Large intestine (tissue), 12 donors: ENCODE measurements around the gene ASS1. TPM values are rescaled to one million over a fixed set of nuclear protein-coding genes. Genes with fewer than 3 reads are reported as not detected.
"Not testable (repeated sequence)": the region's sequence is repeated elsewhere in the genome, so short reads cannot be mapped to it uniquely, and the experiment has no call there.

Experiments used
- DNase-seq, 2 donors: peaks; one replicate each; pipeline versions ENCODE4 v3.0.0 to v3.0.0-alpha.2; 2013
- H3K27ac ChIP-seq: one replicate; pipeline ENCODE4 v1.5.1; 2013; ENCODE audit warnings: low read length
- H3K27me3 ChIP-seq: 2 replicates; pipeline ENCODE4 v1.6.1; 2013; ENCODE audit warnings: low read length; ENCODE audit not compliant: control insufficient read depth, insufficient read depth
- H3K36me3 ChIP-seq: 2 replicates; pipeline ENCODE4 v1.6.1; 2013; ENCODE audit warnings: low read length; ENCODE audit not compliant: control insufficient read depth, insufficient read depth
- H3K4me1 ChIP-seq: one replicate; pipeline ENCODE4 v1.6.1; 2013; ENCODE audit warnings: low read length; ENCODE audit not compliant: control insufficient read depth, insufficient read depth
- H3K4me3 ChIP-seq: one replicate; pipeline ENCODE4 v1.5.1; 2013; ENCODE audit warnings: low read length
- H3K9me3 ChIP-seq: one replicate; pipeline ENCODE4 v1.6.1; 2013; ENCODE audit warnings: mild to moderate bottlenecking, low read depth, low read length, moderate library complexity; ENCODE audit not compliant: control insufficient read depth
- WGBS: methylation state at CpG from one replicate; pipeline ENCODE4 v1.1.5; 2013; ENCODE audit warnings: low lambda C conversion rate; ENCODE audit not compliant: insufficient coverage; 5-methylcytosine and 5-hydroxymethylcytosine counted together
- long read RNA-seq, 11 donors: transcript quantifications; one replicate each; lab custom pipeline, GENCODE V29; 2026
- polyA plus RNA-seq: library from polyadenylated mRNA; unstranded; fragments of 120-200 nt; gene quantifications from one replicate; pipeline ENCODE4 v1.2.1, GENCODE V29; 2013

The ASS1 gene
- 704 TPM for polyA plus RNA-seq
- long read RNA-seq, donor 1, transcript ASS1-201 (15 exons, 1,564 nt) = major isoform, 139 of 304 reads
- long read RNA-seq, donor 1, partial matches to known transcripts = 153 of 304 reads
- long read RNA-seq, donor 1, other reads (novel, unspliced or antisense) = 7 of 304 reads
- long read RNA-seq, donor 2, transcript ASS1-203 (16 exons, 1,548 nt) = minor isoform, 12 of 711 reads
- long read RNA-seq, donor 2, transcript ASS1-201 (15 exons, 1,564 nt) = major isoform, 283 of 711 reads
- long read RNA-seq, donor 2, partial matches to known transcripts = 405 of 711 reads
- long read RNA-seq, donor 2, other reads (novel, unspliced or antisense) = 7 of 711 reads
- long read RNA-seq, donor 3 = 0 reads
- long read RNA-seq, donor 4, transcript ASS1-201 (15 exons, 1,564 nt) = major isoform, 32 of 81 reads
- long read RNA-seq, donor 4, partial matches to known transcripts = 48 of 81 reads
- long read RNA-seq, donor 4, other reads (novel, unspliced or antisense) = 0 of 81 reads
- long read RNA-seq, donor 5, transcript ASS1-201 (15 exons, 1,564 nt) = major isoform, 58 of 96 reads
- long read RNA-seq, donor 5, partial matches to known transcripts = 35 of 96 reads
- long read RNA-seq, donor 5, other reads (novel, unspliced or antisense) = 0 of 96 reads
- long read RNA-seq, donor 6, transcript ASS1-201 (15 exons, 1,564 nt) = major isoform, 221 of 515 reads
- long read RNA-seq, donor 6, partial matches to known transcripts = 291 of 515 reads
- long read RNA-seq, donor 6, other reads (novel, unspliced or antisense) = 0 of 515 reads
- long read RNA-seq, donor 7, transcript ASS1-201 (15 exons, 1,564 nt) = major isoform, 47 of 106 reads
- long read RNA-seq, donor 7, partial matches to known transcripts = 56 of 106 reads
- long read RNA-seq, donor 7, other reads (novel, unspliced or antisense) = 0 of 106 reads
- long read RNA-seq, donor 8, transcript ASS1-201 (15 exons, 1,564 nt) = major isoform, 338 of 916 reads
- long read RNA-seq, donor 8, transcript ASS1-208 (4 exons, 652 nt) = minor isoform, 5 of 916 reads
- long read RNA-seq, donor 8, transcript ASS1-203 (16 exons, 1,548 nt) = minor isoform, 11 of 916 reads
- long read RNA-seq, donor 8, partial matches to known transcripts = 555 of 916 reads
- long read RNA-seq, donor 8, other reads (novel, unspliced or antisense) = 6 of 916 reads
- long read RNA-seq, donor 9, transcript ASS1-203 (16 exons, 1,548 nt) = minor isoform, 11 of 793 reads
- long read RNA-seq, donor 9, transcript ASS1-201 (15 exons, 1,564 nt) = major isoform, 351 of 793 reads
- long read RNA-seq, donor 9, partial matches to known transcripts = 416 of 793 reads
- long read RNA-seq, donor 9, other reads (novel, unspliced or antisense) = 13 of 793 reads
- long read RNA-seq, donor 10, transcript ASS1-201 (15 exons, 1,564 nt) = major isoform, 277 of 558 reads
- long read RNA-seq, donor 10, partial matches to known transcripts = 275 of 558 reads
- long read RNA-seq, donor 10, other reads (novel, unspliced or antisense) = 0 of 558 reads
- long read RNA-seq, donor 11, transcript ASS1-203 (16 exons, 1,548 nt) = minor isoform, 5 of 419 reads
- long read RNA-seq, donor 11, transcript ASS1-201 (15 exons, 1,564 nt) = major isoform, 205 of 419 reads
- long read RNA-seq, donor 11, partial matches to known transcripts = 204 of 419 reads
- long read RNA-seq, donor 11, other reads (novel, unspliced or antisense) = 5 of 419 reads

DNA sequence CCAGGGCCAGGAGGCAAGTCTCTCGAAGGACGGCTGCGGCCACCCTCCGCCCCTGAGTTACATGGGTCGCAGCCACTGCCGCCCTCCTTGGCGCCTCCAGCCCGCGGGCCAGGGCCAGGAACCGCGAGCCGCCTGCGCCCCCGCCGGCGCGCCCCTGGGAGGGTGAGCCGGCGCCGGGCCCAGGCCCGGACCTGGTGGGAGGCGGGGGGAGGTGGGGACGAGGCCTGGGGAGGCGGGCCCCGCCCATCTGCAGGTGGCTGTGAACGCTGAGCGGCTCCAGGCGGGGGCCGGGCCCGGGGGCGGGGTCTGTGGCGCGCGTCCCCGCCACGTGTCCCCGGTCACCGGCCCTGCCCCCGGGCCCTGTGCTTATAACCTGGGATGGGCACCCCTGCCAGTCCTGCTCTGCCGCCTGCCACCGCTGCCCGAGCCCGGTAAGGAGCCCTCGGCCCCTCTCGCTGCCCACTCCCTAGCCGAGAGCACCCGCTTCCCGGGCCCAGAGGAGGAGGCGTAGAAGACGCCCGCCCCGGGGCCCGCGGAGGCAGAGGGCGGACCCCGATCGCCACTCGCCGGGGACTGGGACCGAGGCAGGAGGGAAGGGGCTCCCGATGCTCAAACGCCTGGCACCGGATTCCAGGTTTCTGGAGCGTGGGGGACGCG lies at the start of gene ASS1:
ASS1 (plus strand) TSS at position 397 of the 657 bp plus-strand sequence. CDS start 7,268 bp downstream, outside the sequence.
- no peaks in the 10 kb centered on the region for H3K27me3 ChIP-seq
- H3K4me3 ChIP-seq = peak within 1 kb of the TSS; percentile 96
- no CpG with 5 or more reads among the region's 66 CpGs for WGBS
- DNase-seq = peak; percentile 73 to 91
- peaks cover 4% of the 10 kb centered on the region for H3K9me3 ChIP-seq
- H3K36me3 ChIP-seq = peaks cover 7% of the 10 kb centered on the region
- H3K27ac ChIP-seq = peak within 1 kb of the TSS; percentile 94
- H3K4me1 ChIP-seq = peaks cover 40% of the 10 kb centered on the region

DNA sequence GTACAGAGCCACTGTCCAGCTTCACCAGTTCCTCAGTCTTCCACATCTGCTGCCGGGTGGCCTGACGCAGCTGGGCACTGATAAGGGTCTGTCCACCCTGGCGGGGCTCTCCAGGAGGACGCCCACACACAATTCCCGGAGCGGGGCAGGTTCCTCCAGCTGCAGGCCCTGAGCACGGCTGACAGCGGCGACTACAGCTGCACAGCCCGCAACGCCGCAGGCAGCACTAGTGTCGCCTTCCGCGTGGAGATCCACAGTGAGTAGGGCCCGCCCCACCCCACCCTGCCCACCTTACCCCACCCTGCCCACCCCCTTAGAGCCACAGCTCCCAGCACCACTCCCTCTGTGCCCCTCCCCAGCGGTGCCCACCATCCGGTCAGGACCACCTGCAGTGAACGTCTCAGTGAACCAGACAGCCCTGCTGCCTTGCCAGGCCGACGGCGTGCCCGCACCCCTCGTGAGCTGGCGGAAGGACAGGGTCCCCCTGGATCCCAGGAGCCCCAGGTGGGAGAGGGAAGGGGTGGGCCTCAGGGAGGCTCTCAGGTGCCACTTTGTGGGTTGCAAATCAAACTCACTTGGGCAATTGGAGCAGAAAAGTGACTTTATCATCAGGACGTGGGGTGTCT lies 48.8 kb upstream of the ASS1 start:
- no peak overlapping the region for H3K4me3 ChIP-seq
- peaks cover 3% of the 10 kb centered on the region for H3K36me3 ChIP-seq
- H3K9me3 ChIP-seq = peaks cover 4% of the 10 kb centered on the region
- H3K4me1 ChIP-seq = peaks cover 21% of the 10 kb centered on the region
- no peaks in the 10 kb centered on the region for H3K27me3 ChIP-seq
- H3K27ac ChIP-seq = no peak overlapping the region
- WGBS = no CpG with 5 or more reads among the region's 26 CpGs
- no peak for DNase-seq

DNA sequence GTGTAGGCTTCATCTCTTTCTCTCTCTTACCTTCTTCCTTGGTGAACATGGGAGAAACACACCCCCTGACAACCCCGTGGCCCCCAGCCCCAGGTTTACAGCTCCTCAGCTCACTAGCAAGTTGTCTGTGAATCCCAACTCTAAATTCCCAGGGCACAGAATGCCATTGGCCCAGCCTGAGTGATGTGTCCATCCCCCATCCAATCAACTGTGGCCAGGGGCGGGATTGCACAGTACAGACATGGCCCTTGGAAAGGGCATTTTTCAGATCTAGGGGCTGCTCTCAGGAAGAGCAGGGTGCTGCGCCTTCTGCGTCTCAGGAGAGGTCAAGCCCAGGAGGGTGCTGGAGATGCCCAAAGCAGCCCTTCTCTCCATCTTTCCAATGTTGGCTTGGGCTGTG lies 48.2 kb upstream of the ASS1 start:
- H3K27ac ChIP-seq = no peak overlapping the region

DNA sequence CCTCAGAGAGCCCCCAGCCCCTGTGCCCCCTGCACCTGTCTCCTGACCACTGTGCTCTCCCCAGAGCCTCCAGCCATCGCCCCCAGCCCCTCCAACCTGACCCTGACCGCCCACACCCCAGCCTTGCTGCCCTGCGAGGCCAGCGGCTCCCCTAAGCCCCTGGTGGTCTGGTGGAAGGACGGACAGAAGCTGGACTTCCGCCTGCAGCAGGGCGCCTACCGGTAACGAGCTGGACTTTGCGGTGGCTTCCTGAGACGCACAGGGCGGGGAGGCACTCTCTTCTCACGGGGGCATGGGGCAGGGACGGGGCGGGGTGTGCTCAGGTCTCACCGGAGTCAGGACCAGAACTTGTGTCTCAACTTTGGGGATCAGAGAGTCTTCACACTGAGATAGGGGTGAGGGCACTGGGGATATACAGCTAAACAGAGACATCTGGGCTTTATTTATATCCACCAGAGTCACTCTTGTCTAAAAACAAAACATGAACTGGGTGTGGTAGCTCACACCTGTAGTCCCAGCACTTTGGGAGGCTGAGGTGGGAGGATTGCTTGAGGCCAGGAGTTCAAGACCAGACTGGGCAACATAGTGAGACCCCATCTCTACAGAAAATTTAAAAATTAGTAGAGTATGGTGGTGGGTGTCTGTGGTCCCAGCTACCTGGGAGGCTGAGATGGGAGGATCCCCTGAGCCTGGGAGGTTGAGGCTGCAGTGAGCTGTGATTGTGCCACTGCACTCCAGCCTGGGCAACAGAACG lies 46.1 kb upstream of the ASS1 start:
- DNase-seq = no peak
- no CpG with 5 or more reads among the region's 17 CpGs for WGBS
- Histone ChIP-seq H3K4me1 (no peaks in the 10 kb centered on the region), H3K9me3 (peaks cover 3% of the 10 kb centered on the region), H3K4me3 (no peak overlapping the region), H3K27me3 (no peaks in the 10 kb centered on the region), H3K36me3 (peaks cover 3% of the 10 kb centered on the region), H3K27ac (no peak overlapping the region)

More for the DNA sequence above, 48.2 kb upstream of the ASS1 start:
- peaks cover 3% of the 10 kb centered on the region for H3K9me3 ChIP-seq
- peaks cover 17% of the 10 kb centered on the region for H3K4me1 ChIP-seq
- H3K27me3 ChIP-seq = no peaks in the 10 kb centered on the region
- no peak overlapping the region for H3K4me3 ChIP-seq
- DNase-seq = no peak
- WGBS = no CpG with 5 or more reads among the region's 4 CpGs
- H3K36me3 ChIP-seq = peaks cover 3% of the 10 kb centered on the region

DNA sequence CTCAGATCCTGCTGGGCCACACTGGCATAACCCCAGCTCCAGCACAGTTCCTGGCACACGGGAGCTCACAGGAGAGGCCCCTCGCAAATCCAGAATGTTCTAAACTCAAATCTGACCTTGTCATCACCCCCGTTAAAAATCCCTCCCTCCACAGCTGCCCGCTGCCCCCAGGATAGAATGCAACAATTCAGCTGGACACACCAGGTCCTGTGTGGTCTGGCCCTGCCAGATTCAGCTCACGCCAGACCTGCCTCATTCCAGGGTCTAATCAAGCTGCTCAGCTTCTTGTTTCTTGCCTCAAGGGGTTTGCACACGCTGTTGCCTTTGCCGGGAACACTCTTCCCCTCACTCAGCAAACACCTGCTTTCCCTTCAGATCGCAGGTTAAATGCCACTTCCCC lies 45.0 kb upstream of the ASS1 start:
- H3K36me3 ChIP-seq = peaks cover 6% of the 10 kb centered on the region
- 100% methylated on average over 2 of the region's 8 CpGs for WGBS

DNA sequence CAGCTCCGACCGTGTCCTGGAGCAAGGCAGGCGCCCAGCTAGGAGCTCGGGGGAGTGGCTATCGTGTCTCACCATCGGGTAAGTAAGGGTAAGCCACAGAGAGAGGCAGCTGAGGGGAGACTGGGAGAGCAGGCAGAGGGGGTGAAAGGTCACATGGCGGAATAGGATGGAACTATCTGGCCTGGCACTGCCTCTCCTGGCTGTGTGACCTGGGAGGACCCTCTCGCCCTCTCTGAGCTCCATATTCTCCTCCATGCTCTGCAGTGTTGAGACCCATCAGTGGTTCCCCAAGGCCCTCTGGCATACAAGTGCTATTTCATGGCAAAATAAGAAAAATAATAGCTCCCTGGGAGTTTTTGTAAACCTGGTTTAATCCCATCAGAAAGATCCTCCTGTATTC lies 43.9 kb upstream of the ASS1 start:
- H3K36me3 ChIP-seq = peaks cover 8% of the 10 kb centered on the region
- no peak overlapping the region for H3K27ac ChIP-seq
- no CpG with 5 or more reads among the region's 8 CpGs for WGBS
- H3K9me3 ChIP-seq = peaks cover 3% of the 10 kb centered on the region
- DNase-seq = no peak
- H3K27me3 ChIP-seq = no peaks in the 10 kb centered on the region
- H3K4me1 ChIP-seq = no peaks in the 10 kb centered on the region
- H3K4me3 ChIP-seq = no peak overlapping the region

More for the DNA sequence above, 45.0 kb upstream of the ASS1 start:
- H3K4me3 ChIP-seq = no peak overlapping the region
- no peak overlapping the region for H3K27ac ChIP-seq
- no peak for DNase-seq
- H3K9me3 ChIP-seq = peaks cover 3% of the 10 kb centered on the region
- no peaks in the 10 kb centered on the region for H3K4me1 ChIP-seq
- H3K27me3 ChIP-seq = no peaks in the 10 kb centered on the region

DNA sequence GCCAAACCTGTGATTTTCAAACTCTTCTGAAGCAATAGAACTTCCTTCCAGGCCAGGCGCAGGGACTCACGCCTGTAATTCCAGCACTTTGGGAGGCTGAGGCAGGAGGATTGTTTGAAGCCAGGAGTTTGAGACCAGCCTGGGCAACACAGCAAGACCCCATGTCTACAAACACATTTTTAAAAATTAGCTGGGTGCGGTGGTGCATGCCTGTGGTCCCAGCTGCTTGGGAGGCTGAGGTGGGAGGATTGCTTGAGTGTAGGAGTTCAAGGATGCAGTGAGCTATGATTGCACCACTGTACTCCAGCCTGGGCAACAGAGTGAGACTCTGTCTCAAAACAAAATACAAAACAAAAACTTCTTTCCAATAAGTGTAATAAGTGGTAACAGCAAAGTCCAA lies 43.0 kb upstream of the ASS1 start:
- H3K4me3 ChIP-seq, H3K27ac ChIP-seq, H3K9me3 ChIP-seq, H3K4me1 ChIP-seq, H3K36me3 ChIP-seq, DNase-seq, H3K27me3 ChIP-seq: not testable (repeated sequence)
- no CpG with 5 or more reads among the region's 3 CpGs for WGBS

DNA sequence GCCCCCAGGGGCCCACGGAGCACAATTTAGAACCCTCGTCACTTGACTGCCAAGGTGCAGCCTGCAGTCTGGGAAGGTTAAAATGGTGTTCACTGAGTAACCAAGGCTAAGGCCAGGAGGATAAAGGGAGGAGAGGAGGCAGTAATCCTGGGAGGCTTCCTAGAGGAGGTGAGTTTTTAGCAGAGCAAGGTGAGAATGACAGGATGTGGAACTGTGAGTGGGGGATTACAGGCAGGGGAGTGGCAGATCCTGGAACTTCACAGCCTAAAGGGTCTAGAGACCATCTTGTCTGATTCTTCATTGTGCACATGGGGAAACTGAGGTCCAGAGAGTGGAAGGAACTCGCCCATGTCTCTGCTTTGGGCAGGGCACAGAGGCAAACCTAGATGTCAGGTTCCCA lies 42.5 kb upstream of the ASS1 start:
- no peak overlapping the region for H3K27ac ChIP-seq
- H3K9me3 ChIP-seq = no peaks in the 10 kb centered on the region
- H3K4me3 ChIP-seq = no peak overlapping the region
- H3K4me1 ChIP-seq = no peaks in the 10 kb centered on the region
- peaks cover 9% of the 10 kb centered on the region for H3K36me3 ChIP-seq
- no peaks in the 10 kb centered on the region for H3K27me3 ChIP-seq
- no CpG with 5 or more reads among the region's 3 CpGs for WGBS
- DNase-seq = no peak
